A549 (cell line): Measurements from ENCODE around the gene RNASE4. TPM values are rescaled to one million over a fixed set of nuclear protein-coding genes. Genes with fewer than 3 reads are reported as not detected.

Experiments used
- ATAC-seq, 2 experiments: fragments of 200-7000 bp in 1 of 2; fragments of >200 bp in 1 of 2; cut with Nextera tagmentation in 1 of 2; cut with Tn5 transposase in 1 of 2; 3 replicates each; pipeline versions ENCODE4 v1.8.0 to v1.9.1; 2018 to 2020; ENCODE audit warnings: mild to moderate bottlenecking in 1 of 2, moderate library complexity in 1 of 2
- CTCF ChIA-PET: fragments of 300-600 bp; sonication (Branson Sonifier 250); formaldehyde crosslinking; extraction: SDS; loops from one replicate; lab custom pipeline; 2021; ENCODE audit warnings: antibody characterized with exemption, inconsistent platforms; lab: Yijun Ruan, JAX
- POLR2A ChIA-PET: fragments of 350-600 bp; formaldehyde crosslinking; extraction: SDS; loops from one replicate; lab custom pipeline; 2021; ENCODE audit warnings: antibody characterized with exemption, inconsistent platforms; lab: Yijun Ruan, JAX
- DNase-seq, 2 experiments: peaks; one replicate each; pipeline versions ENCODE4 v3.0.0 to v3.0.0-alpha.2; 2011 to 2016; ENCODE audit warnings: low read depth in 1 of 2, low spot score in 1 of 2
- FAIRE-seq: peaks from 2 replicates; lab custom pipeline; 2011; peaks lifted over from hg19 to GRCh38; lab: Jason Lieb, UNC
- H3K27ac ChIP-seq, 2 experiments: fragments of >200 bp; sonication (Bioruptor Twin); formaldehyde crosslinking; 3 replicates each; pipeline ENCODE4 v1.5.1; 2016 to 2017
- H3K4me1 ChIP-seq: fragments of >200 bp; sonication (Bioruptor Twin); formaldehyde crosslinking; 3 replicates; pipeline ENCODE4 v1.6.1; 2016
- H3K4me2 ChIP-seq: fragments of >200 bp; sonication (Bioruptor Twin); formaldehyde crosslinking; 3 replicates; pipeline ENCODE4 v1.6.1; 2016
- H3K4me3 ChIP-seq: fragments of >200 bp; sonication (Bioruptor Twin); formaldehyde crosslinking; 3 replicates; pipeline ENCODE4 v1.5.1; 2016
- H3K9me3 ChIP-seq: fragments of >200 bp; sonication (Bioruptor Twin); formaldehyde crosslinking; 3 replicates; pipeline ENCODE4 v1.6.1; 2016
- CEBPB ChIP-seq, 2 experiments: fragments of >200 bp in 1 of 2; sonication (Bioruptor Twin) in 1 of 2; formaldehyde crosslinking in 1 of 2; IDR thresholded peaks; 2 replicates each; pipeline ENCODE4 v1.6.1; 2012 to 2016
- CHD4 ChIP-seq: fragments of 200-600 bp; sonication (generic); IDR thresholded peaks from 2 replicates; pipeline ENCODE4 v1.6.1; 2016; ENCODE audit warnings: antibody characterized with exemption, mild to moderate bottlenecking, borderline replicate concordance
- EHMT2 ChIP-seq: fragments of 200-600 bp; sonication (generic); IDR thresholded peaks from 2 replicates; pipeline ENCODE4 v1.6.1; 2016; ENCODE audit warnings: antibody characterized with exemption, low read depth, mild to moderate bottlenecking, moderate library complexity
- ESRRA ChIP-seq: fragments of 150-350 bp; IDR thresholded peaks from 2 replicates; pipeline ENCODE4 v1.6.1; 2014; ENCODE audit warnings: mild to moderate bottlenecking, low read length, borderline replicate concordance
- FOXS1 ChIP-seq: fragments of 250-450 bp; sonication (Bioruptor Pico); IDR thresholded peaks from 2 replicates; pipeline ENCODE4 v1.5.0; 2020; ENCODE audit warnings: mild to moderate bottlenecking, moderate library complexity
- GATA3 ChIP-seq: IDR thresholded peaks from 2 replicates; pipeline ENCODE4 v1.6.1; 2012; ENCODE audit warnings: borderline replicate concordance
- HDAC2 ChIP-seq: fragments of 200-600 bp; sonication (generic); IDR thresholded peaks from 2 replicates; pipeline ENCODE4 v1.6.1; 2016
- HEYL ChIP-seq: fragments of 250-450 bp; sonication (Bioruptor Pico); IDR thresholded peaks from 2 replicates; pipeline ENCODE4 v1.8.0; 2021; ENCODE audit warnings: mild to moderate bottlenecking, moderate library complexity
- HOXA7 ChIP-seq: fragments of 250-450 bp; sonication (Bioruptor Pico); IDR thresholded peaks from 2 replicates; pipeline ENCODE4 v1.5.0; 2020; ENCODE audit warnings: mild to moderate bottlenecking, moderate library complexity
- JUNB ChIP-seq: fragments of >200 bp; sonication (Bioruptor Twin); formaldehyde crosslinking; IDR thresholded peaks from 2 replicates; pipeline ENCODE4 v1.6.1; 2016
- MAZ ChIP-seq: fragments of 150-350 bp; IDR thresholded peaks from 2 replicates; pipeline ENCODE4 v1.6.1; 2014; ENCODE audit warnings: antibody characterized with exemption, low read depth, low read length, borderline replicate concordance
- NFE2L2 ChIP-seq: fragments of 150-350 bp; conservative IDR thresholded peaks from 2 replicates; pipeline ENCODE4 v1.6.1; 2014; ENCODE audit warnings: low read length
- PHF8 ChIP-seq: fragments of 200-600 bp; sonication (generic); IDR thresholded peaks from 2 replicates; pipeline ENCODE4 v1.6.1; 2016; ENCODE audit warnings: low read depth, mild to moderate bottlenecking, antibody characterized with exemption, moderate library complexity, borderline replicate concordance
- POLR2A ChIP-seq: IDR thresholded peaks from 2 replicates; pipeline ENCODE4 v1.6.1; 2012; ENCODE audit warnings: mild to moderate bottlenecking, low read length
- RCOR1 ChIP-seq: fragments of 150-350 bp; IDR thresholded peaks from 2 replicates; pipeline ENCODE4 v1.6.1; 2014; ENCODE audit warnings: antibody characterized with exemption, low read length, low read depth
- RFX5 ChIP-seq: fragments of 450-650 bp; IDR thresholded peaks from 2 replicates; pipeline ENCODE4 v1.7.1; 2014; ENCODE audit warnings: antibody characterized with exemption, mild to moderate bottlenecking, moderate library complexity
- RNF2 ChIP-seq: fragments of 200-600 bp; sonication (generic); IDR thresholded peaks from 2 replicates; pipeline ENCODE4 v1.6.1; 2016; ENCODE audit warnings: low read depth, mild to moderate bottlenecking, antibody characterized with exemption, moderate library complexity, borderline replicate concordance
- SMC3 ChIP-seq: fragments of >200 bp; sonication (Bioruptor Twin); formaldehyde crosslinking; IDR thresholded peaks from 3 replicates; pipeline ENCODE4 v1.6.1; 2018; ENCODE audit warnings: inconsistent platforms
- TFCP2L1 ChIP-seq: fragments of 250-450 bp; sonication (Bioruptor Pico); IDR thresholded peaks from 2 replicates; pipeline ENCODE4 v1.5.0; 2021; ENCODE audit warnings: mild to moderate bottlenecking
- ZFP36 ChIP-seq: fragments of 450-650 bp; IDR thresholded peaks from 2 replicates; pipeline ENCODE4 v1.6.1; 2014; ENCODE audit warnings: borderline replicate concordance; ENCODE audit not compliant: partially characterized antibody
- WGBS: methylation state at CpG from one replicate; pipeline ENCODE4 v1.1.6; 2017; ENCODE audit errors: missing lambda C conversion rate; 5-methylcytosine and 5-hydroxymethylcytosine counted together
- polyA plus RNA-seq, 4 experiments: library from polyadenylated mRNA; depleted of rRNA in 3 of 4; stranded (reverse); fragments of >200 nt; fragmentation: RNase III in 1 of 4; extraction: RNeasy Plus Mini Kit Qiagen cat#74134 plus additional on column Dnase treatment in 1 of 4; gene quantifications; 2 replicates in 3 of 4; 3 replicates in 1 of 4; pipeline ENCODE4 v1.2.3, GENCODE V29; 2011 to 2017
- TF ChIP-seq, protein P1 (sequence below): IDR thresholded peaks from 2 replicates; pipeline ENCODE4 v1.6.1; 2012
- TF ChIP-seq, protein P2 (sequence below): IDR thresholded peaks from 2 replicates; pipeline ENCODE4 v1.6.1; 2012; ENCODE audit warnings: low read depth, borderline replicate concordance

Gene RNASE4
- polyA plus RNA-seq, 2 of the 4 experiments (the other 2 are of a cell fraction), result 8.6 to 77.4 TPM

DNA sequence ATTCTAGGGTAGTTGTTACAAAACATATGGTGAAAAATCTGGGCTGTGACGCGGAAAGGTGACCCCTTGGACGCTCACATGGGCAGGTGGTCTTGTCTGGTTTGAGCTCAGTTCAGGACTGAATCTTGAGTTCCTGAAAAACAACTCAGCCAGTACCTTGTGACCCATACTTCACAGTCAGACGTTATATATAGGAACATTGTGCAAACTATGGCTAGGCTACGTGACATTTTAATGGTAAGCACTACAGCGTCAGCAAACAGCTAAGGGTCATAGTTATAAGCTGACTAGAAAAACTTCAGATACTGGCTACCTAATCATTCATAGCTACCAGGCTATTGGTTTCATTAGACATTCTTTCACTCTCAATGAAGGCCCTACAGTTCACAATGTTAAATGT lies 46.5 kb downstream of the RNASE4 start:
- no peak for TF ChIP-seq NFE2L2
- ATAC-seq (no peak), DNase-seq (no peak), FAIRE-seq (no peak)
- Histone ChIP-seq H3K4me1 (no peaks in the 10 kb centered on the region), H3K4me3 (no peak overlapping the region), H3K4me2 (no peak overlapping the region), H3K9me3 (no peaks in the 10 kb centered on the region), H3K27ac (no peak overlapping the region)
- POLR2A ChIA-PET, result no interaction called here
- CTCF ChIA-PET, result interaction anchor here (0.7 to 2.7 kb wide), 4 partner anchors 13 to 143 kb away, joined by 3 to 8 read pairs (median 4); no protein-coding TSS in a partner anchor
- 13% methylated on average over 6 of the region's 6 CpGs for WGBS

- no peak for ATAC-seq
- H3K9me3 ChIP-seq, result no peaks in the 10 kb centered on the region
- TF ChIP-seq ZFP36, result no peak
- TF ChIP-seq HOXA7, result no peak
- no peak for TF ChIP-seq RNF2
- TF ChIP-seq GATA3, result no peak
- TF ChIP-seq, protein P1, sequence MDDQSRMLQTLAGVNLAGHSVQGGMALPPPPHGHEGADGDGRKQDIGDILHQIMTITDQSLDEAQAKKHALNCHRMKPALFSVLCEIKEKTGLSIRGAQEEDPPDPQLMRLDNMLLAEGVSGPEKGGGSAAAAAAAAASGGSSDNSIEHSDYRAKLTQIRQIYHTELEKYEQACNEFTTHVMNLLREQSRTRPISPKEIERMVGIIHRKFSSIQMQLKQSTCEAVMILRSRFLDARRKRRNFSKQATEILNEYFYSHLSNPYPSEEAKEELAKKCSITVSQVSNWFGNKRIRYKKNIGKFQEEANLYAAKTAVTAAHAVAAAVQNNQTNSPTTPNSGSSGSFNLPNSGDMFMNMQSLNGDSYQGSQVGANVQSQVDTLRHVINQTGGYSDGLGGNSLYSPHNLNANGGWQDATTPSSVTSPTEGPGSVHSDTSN, result no peak
- no peak for TF ChIP-seq TFCP2L1 (CRISPR knock-in tag)
- no peak for TF ChIP-seq MAZ
- TF ChIP-seq POLR2A, result no peak
- TF ChIP-seq HDAC2, result no peak
- TF ChIP-seq CEBPB (IDR thresholded peaks at IDR 0.05), result no peak
- 91% methylated on average over 5 of the region's 5 CpGs for WGBS
- no peak for DNase-seq
- H3K4me3 ChIP-seq, result no peak overlapping the region
- POLR2A ChIA-PET, result no interaction called here
- no peak overlapping the region for H3K27ac ChIP-seq
- no peak for FAIRE-seq
- CTCF ChIA-PET, result interaction anchor here (1.1 to 2.7 kb wide), 2 partner anchors 23 to 125 kb away, joined by 3 to 8 read pairs; no protein-coding TSS in a partner anchor
- H3K4me2 ChIP-seq, result no peak overlapping the region
- H3K4me1 ChIP-seq, result no peaks in the 10 kb centered on the region
These were observed 48.1 kb downstream of the RNASE4 start for GRCh38 chr14:20732477-20732876.

- no peak for DNase-seq
- POLR2A ChIA-PET, result no interaction called here
- FAIRE-seq, result no peak
- Histone ChIP-seq H3K4me2 (no peak overlapping the region), H3K27ac (no peak overlapping the region), H3K4me3 (no peak overlapping the region), H3K9me3 (no peaks in the 10 kb centered on the region), H3K4me1 (no peaks in the 10 kb centered on the region)
- CTCF ChIA-PET, result interaction anchor here (1.1 kb wide), 1 partner anchor 23 kb away, joined by 3 read pairs; no protein-coding TSS in a partner anchor
- ATAC-seq, result no peak
- WGBS, result 29% methylated on average over 6 of the region's 6 CpGs
- TF ChIP-seq JUNB, result no peak
- TF ChIP-seq RFX5, result no peak
- no peak for TF ChIP-seq HDAC2
- TF ChIP-seq RNF2, result no peak
- TF ChIP-seq, protein P2, sequence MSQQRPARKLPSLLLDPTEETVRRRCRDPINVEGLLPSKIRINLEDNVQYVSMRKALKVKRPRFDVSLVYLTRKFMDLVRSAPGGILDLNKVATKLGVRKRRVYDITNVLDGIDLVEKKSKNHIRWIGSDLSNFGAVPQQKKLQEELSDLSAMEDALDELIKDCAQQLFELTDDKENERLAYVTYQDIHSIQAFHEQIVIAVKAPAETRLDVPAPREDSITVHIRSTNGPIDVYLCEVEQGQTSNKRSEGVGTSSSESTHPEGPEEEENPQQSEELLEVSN, result no peak
- no peak for TF ChIP-seq CHD4
- TF ChIP-seq SMC3, result no peak
- no peak for TF ChIP-seq RCOR1
- no peak for TF ChIP-seq ZFP36
- TF ChIP-seq ESRRA, result no peak
- TF ChIP-seq HEYL (CRISPR knock-in tag), result no peak
- no peak for TF ChIP-seq MAZ
- TF ChIP-seq FOXS1, result no peak
- TF ChIP-seq NFE2L2, result no peak
- TF ChIP-seq PHF8, result no peak
- TF ChIP-seq EHMT2, result no peak
These were observed 48.7 kb downstream of the RNASE4 start for GRCh38 chr14:20732979-20733635.
